HG03139 (cell line): Measurements from ENCODE around the gene IQGAP3.

Experiments
- ATAC-seq: cut with Tn5 transposase; IDR thresholded peaks from one replicate; pipeline ENCODE4 v1.9.1; 2021; ENCODE audit not compliant: unreplicated experiment

The IQGAP3 gene

DNA sequence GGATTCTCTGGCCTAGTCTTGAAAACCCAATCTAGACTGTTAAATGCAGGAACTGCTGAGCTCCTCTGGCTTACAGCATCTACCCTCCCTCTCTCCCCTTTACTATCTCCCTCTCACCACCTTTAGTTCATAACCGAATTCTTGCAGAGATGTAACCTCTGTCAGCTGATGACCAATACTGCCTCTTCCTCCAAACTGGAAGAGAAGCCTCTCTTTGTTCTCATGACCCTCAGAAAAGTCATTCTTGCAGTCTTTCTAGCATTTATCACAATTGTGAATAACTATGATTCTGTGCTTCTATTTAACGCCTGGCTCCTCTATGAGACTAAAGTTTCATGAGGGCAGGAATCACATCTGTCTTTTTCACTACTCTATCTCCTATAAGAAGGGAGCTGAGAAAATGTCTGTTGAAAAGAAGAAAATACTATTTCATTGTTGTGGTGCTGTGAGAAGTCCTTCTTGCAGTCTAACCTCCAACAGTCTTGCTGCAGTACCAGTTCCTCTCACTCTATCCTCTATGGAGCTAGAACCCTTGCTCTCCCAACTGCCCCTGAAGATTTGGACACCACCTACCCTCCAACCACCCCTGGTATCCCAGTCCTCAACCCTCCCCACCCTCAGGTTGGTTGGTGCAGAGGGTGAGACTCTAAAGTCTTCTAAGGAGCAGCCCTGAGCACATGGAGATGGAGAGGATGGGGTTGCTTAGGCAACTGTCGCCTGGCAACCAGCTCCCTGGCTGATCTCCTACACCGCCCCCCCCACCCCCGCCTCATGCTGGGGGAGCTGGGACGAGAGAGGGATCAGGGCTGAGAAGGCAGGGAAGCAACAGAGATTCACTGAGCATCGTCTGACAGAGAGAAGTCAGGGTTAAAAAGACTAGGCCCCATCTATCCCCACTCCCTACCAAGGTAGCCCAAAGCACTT, 85.7 kb downstream of the IQGAP3 start:
- no peak for ATAC-seq

DNA sequence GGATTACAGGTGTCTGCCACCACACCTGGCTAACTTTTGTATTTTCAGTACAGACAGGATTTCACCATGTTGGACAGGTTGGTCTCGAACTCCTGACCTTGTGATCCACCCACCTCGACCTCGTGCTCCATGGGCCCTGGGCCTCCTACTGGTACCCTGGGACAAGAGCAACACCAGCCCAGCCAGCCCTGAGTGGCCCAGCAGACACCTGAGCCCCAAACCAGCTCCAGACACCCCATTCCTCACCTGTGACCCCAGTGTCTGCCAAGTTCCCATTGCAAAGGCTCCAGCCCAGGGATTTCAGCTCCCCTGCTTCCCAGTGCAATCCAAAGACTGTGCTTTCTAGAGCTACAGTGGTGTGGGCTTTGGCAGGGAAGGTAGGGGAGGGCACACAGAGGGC, 86.4 kb downstream of the IQGAP3 start:
- no peak for ATAC-seq

DNA sequence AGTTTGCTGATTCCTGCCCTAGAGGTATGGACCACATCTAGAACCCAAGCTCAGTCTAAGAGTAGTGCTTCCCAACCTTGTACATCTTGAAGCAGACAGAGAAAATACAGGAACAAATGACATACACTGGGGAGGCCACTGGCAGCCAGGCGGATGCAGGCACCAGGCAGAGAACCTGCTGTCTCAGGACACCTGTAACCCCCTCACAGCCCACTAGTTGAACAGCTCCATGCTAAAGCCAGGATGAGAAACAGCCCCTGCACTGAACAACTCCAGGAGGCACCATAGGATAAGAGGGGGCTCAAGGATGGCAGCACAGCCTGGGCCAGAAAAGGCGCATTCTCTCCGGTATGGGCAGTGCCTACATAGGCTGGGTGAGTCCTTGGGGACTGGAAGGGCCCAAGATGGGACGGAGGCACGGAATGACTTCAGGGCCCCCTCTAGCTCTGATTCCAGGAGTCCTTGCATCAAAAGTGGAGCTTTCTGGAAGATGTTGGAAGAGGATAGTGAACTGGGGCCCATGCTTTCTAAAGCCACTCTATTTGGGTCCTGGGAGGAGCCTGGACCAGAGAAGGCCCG, 87.8 kb downstream of the IQGAP3 start:
- no peak for ATAC-seq

DNA sequence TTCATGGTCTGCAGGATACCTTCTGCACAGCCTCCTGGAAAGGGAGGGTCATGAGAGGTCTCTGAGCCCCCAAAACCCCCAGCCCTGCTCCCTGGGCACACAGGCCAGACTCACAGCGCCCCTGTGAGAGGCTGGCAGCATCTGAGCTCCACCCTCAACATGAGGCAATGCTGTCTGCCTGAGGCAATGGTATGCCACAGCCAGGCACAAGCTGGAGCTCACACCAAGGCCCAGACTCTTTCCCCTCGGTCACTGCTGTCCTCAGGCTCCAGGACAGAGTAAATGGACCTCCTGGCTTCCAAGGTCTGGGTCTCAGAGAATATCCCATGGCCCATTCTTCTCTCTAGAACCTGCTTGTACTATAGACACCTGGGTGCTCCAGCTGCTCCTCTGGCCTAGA, 89.0 kb downstream of the IQGAP3 start:
- no peak for ATAC-seq

DNA sequence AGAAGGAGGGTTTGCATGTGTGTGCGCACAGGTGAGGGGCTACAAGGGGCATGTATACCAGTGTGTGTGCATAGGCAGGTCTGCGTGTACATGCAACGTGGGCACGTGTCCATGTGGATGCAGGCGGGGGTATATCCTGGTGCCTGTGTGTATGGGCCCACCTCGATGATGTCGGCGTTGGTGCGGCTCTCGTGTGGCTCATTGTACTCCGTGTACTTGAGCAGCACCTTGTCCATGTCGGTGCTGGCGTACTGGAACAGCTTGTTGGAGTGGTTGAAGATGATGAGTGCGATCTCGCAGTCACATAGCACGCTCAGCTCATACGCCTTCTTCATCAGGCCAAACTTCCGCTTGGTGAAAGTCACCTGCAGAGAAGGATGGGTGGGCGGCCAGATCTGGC, 90.1 kb downstream of the IQGAP3 start:
- no peak for ATAC-seq

DNA sequence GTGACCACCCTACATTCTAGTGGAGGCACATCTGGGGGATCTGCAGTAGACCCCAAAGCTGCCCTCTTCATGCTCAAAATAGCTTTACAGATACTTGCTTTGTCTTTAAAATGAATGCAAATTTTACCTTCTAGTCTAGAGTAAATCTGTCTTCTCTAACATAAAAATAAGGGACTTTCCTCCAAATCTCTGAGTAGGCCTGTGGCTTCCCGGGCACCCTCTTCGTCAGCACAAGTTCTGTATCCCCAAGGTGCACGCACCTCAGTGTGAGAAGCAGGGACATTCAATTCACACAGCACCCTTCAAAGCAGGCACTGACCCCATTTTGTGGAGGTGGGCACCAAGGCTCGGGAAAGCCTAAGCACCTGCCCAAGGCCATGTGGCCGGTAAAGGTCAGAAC, 90.8 kb downstream of the IQGAP3 start:
- no peak for ATAC-seq

DNA sequence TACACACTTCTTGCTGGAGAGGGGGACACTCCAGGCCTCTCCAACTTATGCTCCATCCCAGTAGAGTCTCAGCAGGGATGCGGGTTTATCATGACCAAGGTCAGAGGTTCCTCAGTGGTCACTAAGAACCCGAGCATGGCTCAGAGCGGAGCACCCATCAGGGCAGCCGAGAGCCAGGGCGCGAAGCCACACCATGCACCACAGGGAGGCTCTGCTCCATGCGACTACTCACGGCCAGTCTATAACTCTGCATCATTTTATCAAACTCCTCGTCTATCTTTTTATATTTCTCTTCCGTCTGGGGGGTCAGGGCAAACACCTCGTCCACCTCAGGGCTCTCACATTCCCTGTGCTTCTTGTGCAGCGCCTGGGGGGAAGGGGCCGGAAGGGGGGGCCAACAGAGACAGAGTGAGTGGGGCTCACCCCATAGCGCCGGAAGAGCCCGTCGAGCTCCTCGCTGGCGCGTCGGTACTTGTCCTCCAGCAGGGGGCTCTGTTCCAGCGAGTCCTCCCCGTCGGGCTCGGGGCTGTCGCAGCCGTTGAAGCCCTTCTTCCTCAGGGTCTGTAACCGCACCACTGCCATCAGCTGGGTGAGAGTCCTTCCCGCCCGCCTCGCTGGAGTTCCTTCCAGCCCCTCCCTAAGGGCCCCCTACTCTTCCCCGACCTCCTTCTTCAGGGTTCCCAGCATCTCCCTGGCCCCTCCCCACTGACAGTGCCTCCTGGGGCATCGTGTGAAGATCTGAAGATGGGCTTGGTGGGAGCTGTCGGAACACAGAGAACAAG, 91.8 kb downstream of the IQGAP3 start:
- peak; percentile 45 for ATAC-seq

DNA sequence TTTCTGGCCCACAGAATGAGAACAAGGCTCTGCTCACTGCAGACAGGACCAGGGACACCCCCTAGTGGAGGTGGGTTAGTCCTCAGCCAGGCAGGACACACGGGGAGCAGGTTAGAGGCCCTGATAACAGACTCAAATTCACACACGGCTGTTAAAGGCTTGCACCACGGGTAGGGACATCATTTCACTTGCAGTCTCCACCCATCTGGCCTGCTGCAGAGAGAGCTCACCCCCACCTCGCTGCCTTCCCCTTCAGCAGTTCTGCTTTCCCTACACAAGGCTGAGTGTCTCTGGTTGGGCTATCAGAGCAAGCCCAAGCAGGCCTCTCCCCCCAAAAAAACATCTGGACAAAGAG, 92.4 kb downstream of the IQGAP3 start:
- ATAC-seq = no peak

DNA sequence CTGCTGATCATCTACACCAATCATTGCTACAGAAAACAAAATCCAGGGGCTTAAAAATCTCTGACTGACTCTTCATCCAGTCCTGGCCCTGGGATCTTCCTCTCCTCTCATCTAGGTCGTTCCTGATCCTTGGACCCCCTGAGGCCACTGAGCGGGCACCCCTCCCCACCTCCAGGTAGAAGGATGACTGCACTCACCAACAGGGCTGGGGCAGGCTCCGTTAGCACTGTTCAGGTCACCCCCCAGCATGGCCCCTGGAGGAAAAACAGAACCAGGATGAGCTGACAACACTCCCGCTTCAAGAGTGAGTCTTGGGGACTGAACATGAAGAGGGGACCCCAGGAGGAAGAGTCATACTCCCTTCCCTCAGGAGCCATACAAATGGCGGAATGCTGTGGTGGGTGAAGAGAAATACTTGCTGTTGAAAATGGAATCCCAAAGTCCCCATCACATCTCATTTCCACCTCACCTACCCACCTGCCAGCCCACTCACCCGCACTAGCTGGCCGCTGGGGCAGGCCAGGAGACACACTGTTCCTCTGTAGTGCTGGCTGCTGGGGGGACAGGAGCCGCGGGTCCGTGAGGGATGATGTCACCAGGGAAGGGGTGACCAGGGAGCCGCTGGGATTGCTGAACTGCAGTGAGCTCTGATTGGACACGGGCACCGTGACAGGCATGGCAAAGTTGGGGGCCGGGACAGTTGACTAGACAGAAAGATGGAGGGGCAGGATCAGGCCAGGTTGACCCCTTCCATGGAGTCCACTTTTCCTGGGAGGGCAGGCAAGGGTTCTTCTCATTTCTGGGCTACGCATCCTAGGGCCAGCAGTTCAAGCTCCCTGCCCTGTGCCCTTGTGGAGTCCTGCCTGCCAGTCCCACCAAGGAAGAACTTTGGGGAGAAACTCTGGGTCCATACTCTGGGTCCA, 93.0 kb downstream of the IQGAP3 start:
- no peak for ATAC-seq

DNA sequence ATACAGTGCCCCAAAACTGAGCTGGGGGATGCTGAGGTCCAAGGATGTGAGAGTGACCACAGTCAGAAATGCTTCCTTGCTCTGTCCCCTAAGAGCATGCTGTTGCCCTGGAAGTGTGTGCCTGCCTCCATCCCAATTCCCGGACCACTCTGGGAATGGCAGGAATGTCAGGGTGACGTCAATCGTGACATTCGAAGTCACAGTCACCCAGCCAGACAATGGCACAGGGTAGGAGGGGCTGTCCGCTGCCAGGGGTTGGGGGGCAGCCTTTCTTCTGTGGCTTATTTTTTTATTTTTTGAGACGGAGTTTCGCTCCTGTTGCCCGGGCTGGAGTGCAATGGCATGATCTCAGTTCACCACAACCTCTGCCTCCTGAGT, 94.1 kb downstream of the IQGAP3 start:
- no peak for ATAC-seq

DNA sequence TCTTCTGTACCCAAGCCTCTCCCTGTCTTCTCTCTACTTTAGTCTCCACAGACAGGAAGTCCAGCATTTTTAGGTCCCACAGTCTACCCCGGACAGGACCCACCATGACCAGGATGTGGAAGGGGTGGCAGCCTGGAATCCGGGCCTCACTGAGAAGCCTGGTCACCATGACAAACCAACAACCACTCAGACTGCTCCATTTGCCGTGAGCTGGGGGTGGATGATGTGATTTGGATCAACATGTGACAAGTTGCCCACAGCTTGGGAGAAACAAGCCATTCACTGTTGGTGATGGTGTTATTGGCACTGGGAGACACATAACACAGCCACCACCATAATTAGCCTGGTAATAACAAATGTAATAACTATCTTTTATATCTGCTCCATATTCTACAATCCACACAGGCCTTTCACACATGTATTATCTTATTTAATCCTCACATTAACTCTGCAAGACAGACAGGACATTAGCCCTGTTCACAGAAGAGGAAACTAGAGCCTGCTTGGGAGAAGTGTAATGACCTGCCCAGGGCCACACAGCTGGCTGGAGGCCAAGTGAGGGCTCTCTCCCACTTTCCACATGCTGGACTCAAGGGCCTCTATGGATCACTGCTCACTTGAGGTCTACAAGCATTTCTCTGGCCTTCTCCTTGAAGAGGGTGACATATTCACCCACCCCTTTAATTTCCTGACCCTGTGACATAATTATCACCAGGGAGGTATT, 94.7 kb downstream of the IQGAP3 start:
- ATAC-seq = no peak

DNA sequence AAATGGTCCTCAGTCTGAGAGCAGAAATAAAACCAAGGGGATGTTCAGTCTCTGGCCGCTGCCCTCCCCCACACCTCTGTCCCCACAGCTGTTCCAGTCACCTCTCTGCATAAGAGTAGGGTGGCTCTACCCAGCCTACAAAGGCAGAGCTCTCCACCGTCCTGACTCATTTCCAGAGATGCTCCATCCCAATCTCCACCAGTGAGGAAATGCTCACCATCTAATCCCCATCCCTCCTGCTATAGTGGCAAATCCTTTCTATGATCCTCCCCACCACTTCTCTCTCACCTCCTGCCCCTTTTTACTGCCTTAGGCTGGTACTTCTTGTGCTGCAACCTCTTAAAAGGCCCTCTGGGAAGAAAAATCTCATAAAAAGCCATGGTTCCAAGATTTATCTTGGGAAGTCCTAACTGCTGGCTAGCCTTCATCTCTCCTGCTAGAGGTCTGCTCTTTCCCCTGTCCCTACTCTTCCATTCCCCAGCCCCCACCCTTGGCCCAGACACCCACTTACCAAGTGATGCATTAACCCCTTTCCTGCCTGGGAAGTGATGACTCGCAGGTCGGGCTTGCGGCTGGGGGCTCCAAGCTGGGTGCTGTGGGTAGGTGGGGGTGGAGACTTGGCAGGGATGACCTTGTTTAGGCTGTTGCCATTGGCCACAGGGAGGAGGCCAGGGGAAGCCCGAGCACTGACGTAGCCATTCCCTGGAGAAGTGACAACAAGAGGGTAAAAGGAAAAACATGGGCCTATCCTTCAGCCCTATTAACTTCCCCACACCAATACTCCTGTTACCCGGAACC, 95.7 kb downstream of the IQGAP3 start:
- no peak for ATAC-seq

DNA sequence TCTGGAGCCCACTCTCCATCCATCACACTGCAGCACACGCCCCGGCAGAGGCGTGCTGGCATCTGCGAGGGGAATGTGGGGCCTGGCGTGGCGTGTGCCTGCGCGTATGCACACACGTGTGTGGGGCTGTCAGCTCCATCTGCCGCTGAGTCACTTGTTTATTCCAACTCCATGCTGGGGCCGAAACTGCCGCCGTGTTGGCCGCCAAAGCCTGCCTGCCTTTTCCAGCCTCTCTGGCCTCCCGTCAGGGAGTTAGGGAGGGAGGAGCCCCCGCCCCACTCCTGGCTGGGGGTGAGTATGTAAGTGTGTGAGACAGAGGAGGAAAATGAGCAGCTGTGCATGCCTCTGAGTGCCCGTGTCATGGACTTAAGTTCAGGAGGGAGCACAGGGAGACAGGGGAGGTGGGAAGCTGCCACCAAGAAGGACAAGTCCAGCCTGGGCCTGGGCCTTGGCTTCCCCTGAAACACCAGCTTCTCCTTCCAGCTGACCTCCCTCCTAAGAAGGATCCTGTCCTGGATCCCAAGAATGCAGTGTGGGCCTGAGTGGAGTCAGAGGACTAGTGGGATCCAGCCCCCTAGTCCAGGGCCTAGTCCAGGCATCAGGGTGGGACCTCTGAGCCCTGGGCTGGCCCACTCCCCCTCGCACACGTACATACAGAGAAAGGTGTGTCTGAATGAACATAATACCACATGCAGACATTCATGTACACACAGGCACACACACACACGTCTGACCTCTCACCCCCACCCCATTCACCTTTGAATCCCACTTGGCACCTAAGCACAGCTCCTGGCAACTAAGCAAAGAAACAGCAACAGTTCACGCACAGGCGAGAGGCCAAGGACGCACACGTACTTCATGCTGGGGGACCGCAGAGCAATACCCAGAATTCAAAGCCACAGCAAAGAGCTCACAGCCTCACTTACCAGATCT, 96.5 kb downstream of the IQGAP3 start:
- no peak for ATAC-seq
